Measurements from ENCODE around the gene ARMC8. TPM values are rescaled to one million over a fixed set of nuclear protein-coding genes. Genes with fewer than 3 reads are reported as not detected.

ARMC8 gene
- total RNA-seq, 1 donor from 2014 or later, result 80.3 TPM

GRCh38 chr3:138310494-138310893 is 123.4 kb downstream of the ARMC8 start:
- no peak overlapping the region for H3K4me3 Mint-ChIP-seq
- Histone ChIP-seq H3K4me1 (no peaks in the 10 kb centered on the region), H4K20me1 (ENCODE audit: low read depth) (no peaks in the 10 kb centered on the region), H3K4me2 (no peak overlapping the region), H3K27me3 (no peaks in the 10 kb centered on the region), H3K79me2 (ENCODE audit: low read depth) (no peaks in the 10 kb centered on the region), H3K27ac (no peak overlapping the region), H3K36me3 (no peaks in the 10 kb centered on the region), H3K9me3 (ENCODE audit: low read depth) (peaks cover 5% of the 10 kb centered on the region), H3K4me3 (no peak overlapping the region), H2AFZ (replicated peaks) (no peak overlapping the region), H3F3A (ENCODE audit: low read depth) (no peaks in the 10 kb centered on the region), H3K9ac (no peak overlapping the region)
- peaks cover 19% of the 10 kb centered on the region for H3K9me3 Mint-ChIP-seq
- H3K27me3 Mint-ChIP-seq (ENCODE audit: insufficient read depth, low read depth), result peaks cover 4% of the 10 kb centered on the region
- peaks cover 5% of the 10 kb centered on the region for H3K36me3 Mint-ChIP-seq
- no peaks in the 10 kb centered on the region for H3K4me1 Mint-ChIP-seq
- no peak for DNase-seq (ENCODE audit: low spot score)
- TF ChIP-seq CTCF (IDR thresholded peaks at IDR 0.05) (no peak), EZH2phosphoT487 (IDR thresholded peaks at IDR 0.05) (no peak), EZH2 (IDR thresholded peaks at IDR 0.05) (no peak)
- no peak overlapping the region for H3K27ac Mint-ChIP-seq

DNA sequence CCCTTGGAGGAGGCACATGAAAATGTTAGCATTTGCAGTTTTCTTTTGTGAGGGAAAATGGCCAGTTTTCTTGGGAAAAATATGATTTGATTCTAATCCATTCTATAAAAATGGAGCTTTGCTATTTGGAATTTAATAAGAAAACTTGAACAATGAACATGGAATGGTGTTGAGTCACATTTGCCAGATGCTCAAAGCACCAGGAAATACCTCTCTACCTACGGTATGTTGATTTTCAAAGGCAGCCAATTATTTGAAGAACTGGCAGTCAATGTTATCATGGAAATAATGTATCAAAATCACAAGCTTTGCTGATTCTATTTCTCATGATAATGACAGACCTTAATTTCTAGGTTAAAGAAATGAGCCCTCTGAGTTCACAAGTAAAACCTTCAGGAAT is 127.7 kb downstream of the ARMC8 start:
- H3K4me1 ChIP-seq, result no peaks in the 10 kb centered on the region
- H3K27me3 Mint-ChIP-seq (ENCODE audit: insufficient read depth, low read depth), result peaks cover 7% of the 10 kb centered on the region
- H3K36me3 ChIP-seq, result no peaks in the 10 kb centered on the region
- H3K27me3 ChIP-seq, result no peaks in the 10 kb centered on the region
- H3K27ac ChIP-seq, result no peak overlapping the region
- H3K9me3 Mint-ChIP-seq, result peaks cover 4% of the 10 kb centered on the region
- H3K79me2 ChIP-seq (ENCODE audit: low read depth), result no peaks in the 10 kb centered on the region
- no peak overlapping the region for H3K9ac ChIP-seq
- H3K4me3 ChIP-seq, result no peak overlapping the region
- no peaks in the 10 kb centered on the region for H3K36me3 Mint-ChIP-seq
- H3K4me3 Mint-ChIP-seq, result no peak overlapping the region
- no peaks in the 10 kb centered on the region for H3F3A ChIP-seq (ENCODE audit: low read depth)
- no peak for DNase-seq (ENCODE audit: low spot score)
- no peaks in the 10 kb centered on the region for H4K20me1 ChIP-seq (ENCODE audit: low read depth)
- no peak for TF ChIP-seq CTCF (IDR thresholded peaks at IDR 0.05)
- TF ChIP-seq EZH2 (IDR thresholded peaks at IDR 0.05), result no peak
- no peak for TF ChIP-seq EZH2phosphoT487 (IDR thresholded peaks at IDR 0.05)
- H3K27ac Mint-ChIP-seq, result no peak overlapping the region
- no peak overlapping the region for H3K4me2 ChIP-seq
- no peak overlapping the region for H2AFZ ChIP-seq (replicated peaks)
- H3K9me3 ChIP-seq (ENCODE audit: low read depth), result peaks cover 5% of the 10 kb centered on the region
- no peaks in the 10 kb centered on the region for H3K4me1 Mint-ChIP-seq

DNA sequence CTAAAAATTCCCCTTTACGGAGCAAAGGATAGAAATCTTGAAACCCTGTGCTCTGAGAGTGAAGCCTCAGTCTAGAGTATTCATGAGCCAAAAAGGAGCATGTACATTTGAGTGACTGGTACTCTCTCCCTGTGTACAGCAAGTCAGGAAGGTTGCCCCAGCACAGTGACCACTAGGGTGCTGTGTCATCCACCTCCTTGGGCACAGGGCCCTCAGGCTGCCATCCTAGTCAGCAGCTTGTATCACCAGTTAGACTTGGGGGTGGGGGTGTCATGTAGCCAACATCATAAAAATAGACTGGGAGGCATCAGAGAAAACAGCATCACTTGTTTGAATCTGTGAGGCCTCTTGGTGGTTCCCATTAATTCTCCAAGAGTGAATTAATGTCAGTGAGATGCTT is 130.6 kb downstream of the ARMC8 start:
- Histone ChIP-seq H3K9ac (no peak overlapping the region), H3K9me3 (ENCODE audit: low read depth) (no peaks in the 10 kb centered on the region), H3K79me2 (ENCODE audit: low read depth) (no peaks in the 10 kb centered on the region), H3K27ac (no peak overlapping the region), H2AFZ (replicated peaks) (no peak overlapping the region), H3K36me3 (no peaks in the 10 kb centered on the region), H3F3A (ENCODE audit: low read depth) (peaks cover 5% of the 10 kb centered on the region), H3K27me3 (no peaks in the 10 kb centered on the region), H3K4me1 (peaks cover 10% of the 10 kb centered on the region), H3K4me2 (no peak overlapping the region), H4K20me1 (ENCODE audit: low read depth) (no peaks in the 10 kb centered on the region), H3K4me3 (no peak overlapping the region)
- Mint-ChIP-seq H3K36me3 (no peaks in the 10 kb centered on the region), H3K27me3 (ENCODE audit: insufficient read depth, low read depth) (peaks cover 3% of the 10 kb centered on the region), H3K9me3 (no peaks in the 10 kb centered on the region), H3K27ac (no peak overlapping the region), H3K4me1 (peaks cover 4% of the 10 kb centered on the region), H3K4me3 (no peak overlapping the region)
- TF ChIP-seq EZH2 (IDR thresholded peaks at IDR 0.05), result no peak
- TF ChIP-seq CTCF (IDR thresholded peaks at IDR 0.05), result no peak
- no peak for TF ChIP-seq EZH2phosphoT487 (IDR thresholded peaks at IDR 0.05)
- DNase-seq (ENCODE audit: low spot score), result no peak

Measured in neural progenitor cell (in vitro differentiated cells).